Measurements from ENCODE around the gene DOCK8. TPM values are rescaled to one million over a fixed set of nuclear protein-coding genes. Genes with fewer than 3 reads are reported as not detected.

Gene DOCK8
- total RNA-seq, 1 donor from 2014 or later = 8.9 TPM

DNA sequence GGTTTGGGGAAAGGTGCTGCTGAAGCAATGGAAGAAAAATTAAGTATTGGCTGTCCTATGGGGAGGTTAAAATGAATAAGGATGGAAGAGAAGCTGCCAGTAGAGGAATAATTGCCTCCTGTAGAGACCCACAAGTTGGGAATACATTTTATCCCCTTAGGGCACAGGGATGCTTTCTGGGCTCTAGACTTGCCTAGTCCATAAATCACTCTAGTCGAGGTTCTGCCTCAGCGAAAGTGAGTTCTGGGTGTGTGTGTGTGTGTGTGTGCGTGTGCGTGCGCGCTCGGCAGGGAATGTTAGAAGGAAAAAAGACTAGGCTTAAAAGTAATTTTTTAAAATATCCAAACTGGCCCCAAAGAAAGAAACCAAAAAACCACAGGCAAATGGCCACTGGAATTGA lies 291.6 kb downstream of the DOCK8 start:
- no peaks in the 10 kb centered on the region for H3K27me3 ChIP-seq
- intact Hi-C loops (cut with DNase I) = no loop called here
- no peak overlapping the region for H3K27ac ChIP-seq
- peaks cover 0 to 19% of the 10 kb centered on the region in 2 donors for H3K4me1 ChIP-seq
- peak overlapping the region in 1 of 2 donors; percentile 80 for H3K4me3 ChIP-seq
- DNase-seq (ENCODE audit: low spot score in 2 of 2) = no peak
- TF ChIP-seq CTCF (IDR thresholded peaks at IDR 0.05) = no peak
- no peaks in the 10 kb centered on the region for H3K9me3 ChIP-seq
- H3K36me3 ChIP-seq = no peaks in the 10 kb centered on the region

- Histone ChIP-seq H3K27me3 (no peaks in the 10 kb centered on the region), H3K27ac (no peak overlapping the region), H3K36me3 (no peaks in the 10 kb centered on the region), H3K4me3 (no peak overlapping the region), H3K9me3 (no peaks in the 10 kb centered on the region), H3K4me1 (no peaks in the 10 kb centered on the region)
- no peak for TF ChIP-seq CTCF (IDR thresholded peaks at IDR 0.05)
- no peak for DNase-seq (ENCODE audit: low spot score in 2 of 2)
- intact Hi-C loops (cut with DNase I) = no loop called here
Observed at GRCh38 chr9:511861-512260, 297.2 kb downstream of the DOCK8 start.

- intact Hi-C loops (cut with DNase I) = no loop called here
- Histone ChIP-seq H3K9me3 (no peaks in the 10 kb centered on the region), H3K27me3 (no peaks in the 10 kb centered on the region), H3K4me1 (no peaks in the 10 kb centered on the region), H3K4me3 (no peak overlapping the region), H3K36me3 (no peaks in the 10 kb centered on the region), H3K27ac (no peak overlapping the region)
- no peak for DNase-seq (ENCODE audit: low spot score in 2 of 2)
- TF ChIP-seq CTCF (IDR thresholded peaks at IDR 0.05) = no peak
Observed at GRCh38 chr9:512555-513272, 298.0 kb downstream of the DOCK8 start.

Other genes starting within 250 kb of the DOCK8 start
- gene WASHC1, start 185.4 kb upstream of the DOCK8 start, total RNA-seq = 6.8 TPM
- gene FOXD4, start 96.4 kb upstream of the DOCK8 start, total RNA-seq = not detected
- 4.7 TPM for gene ZNG1A, start 35.8 kb upstream of the DOCK8 start, total RNA-seq

Measured in ascending aorta (tissue), 2 donors.